ENCODE measurements around the gene SCFD2. TPM values are rescaled to one million over a fixed set of nuclear protein-coding genes. Genes with fewer than 3 reads are reported as not detected.

The SCFD2 gene
- total RNA-seq, 4 donors from 2014 or later: 8.9 to 16.0 (median 14.8) TPM

GRCh38 chr4:53128231-53128630, 237.6 kb downstream of the SCFD2 start:
- no peaks in the 10 kb centered on the region for H3K9me3 ChIP-seq
- intact Hi-C loops (cut with DNase I; ENCODE audit: low total_unique reads) (loop anchor here (5.0 kb wide), 1 partner anchor 111 kb away; no protein-coding TSS in a partner anchor), in situ Hi-C loops (cut with MboI; ENCODE audit: low sequenced_read_pairs in 4 of 4) (no loop called here)
- TF ChIP-seq, protein P1, sequence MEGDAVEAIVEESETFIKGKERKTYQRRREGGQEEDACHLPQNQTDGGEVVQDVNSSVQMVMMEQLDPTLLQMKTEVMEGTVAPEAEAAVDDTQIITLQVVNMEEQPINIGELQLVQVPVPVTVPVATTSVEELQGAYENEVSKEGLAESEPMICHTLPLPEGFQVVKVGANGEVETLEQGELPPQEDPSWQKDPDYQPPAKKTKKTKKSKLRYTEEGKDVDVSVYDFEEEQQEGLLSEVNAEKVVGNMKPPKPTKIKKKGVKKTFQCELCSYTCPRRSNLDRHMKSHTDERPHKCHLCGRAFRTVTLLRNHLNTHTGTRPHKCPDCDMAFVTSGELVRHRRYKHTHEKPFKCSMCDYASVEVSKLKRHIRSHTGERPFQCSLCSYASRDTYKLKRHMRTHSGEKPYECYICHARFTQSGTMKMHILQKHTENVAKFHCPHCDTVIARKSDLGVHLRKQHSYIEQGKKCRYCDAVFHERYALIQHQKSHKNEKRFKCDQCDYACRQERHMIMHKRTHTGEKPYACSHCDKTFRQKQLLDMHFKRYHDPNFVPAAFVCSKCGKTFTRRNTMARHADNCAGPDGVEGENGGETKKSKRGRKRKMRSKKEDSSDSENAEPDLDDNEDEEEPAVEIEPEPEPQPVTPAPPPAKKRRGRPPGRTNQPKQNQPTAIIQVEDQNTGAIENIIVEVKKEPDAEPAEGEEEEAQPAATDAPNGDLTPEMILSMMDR (IDR thresholded peaks at IDR 0.05 in 4 of 5, conservative IDR thresholded peaks at IDR 0.05 in 1 of 5): no peak
- no peak for TF ChIP-seq POLR2A (IDR thresholded peaks at IDR 0.05)
- H3K4me1 ChIP-seq: peaks cover 25 to 38% of the 10 kb centered on the region in 2 donors
- DNase-seq (no peak), ATAC-seq (no peak)
- no peaks in the 10 kb centered on the region for H3K27me3 ChIP-seq
- H3K4me3 ChIP-seq: no peak overlapping the region
- no peaks in the 10 kb centered on the region for H3K36me3 ChIP-seq
- no peak overlapping the region for H3K27ac ChIP-seq

DNA sequence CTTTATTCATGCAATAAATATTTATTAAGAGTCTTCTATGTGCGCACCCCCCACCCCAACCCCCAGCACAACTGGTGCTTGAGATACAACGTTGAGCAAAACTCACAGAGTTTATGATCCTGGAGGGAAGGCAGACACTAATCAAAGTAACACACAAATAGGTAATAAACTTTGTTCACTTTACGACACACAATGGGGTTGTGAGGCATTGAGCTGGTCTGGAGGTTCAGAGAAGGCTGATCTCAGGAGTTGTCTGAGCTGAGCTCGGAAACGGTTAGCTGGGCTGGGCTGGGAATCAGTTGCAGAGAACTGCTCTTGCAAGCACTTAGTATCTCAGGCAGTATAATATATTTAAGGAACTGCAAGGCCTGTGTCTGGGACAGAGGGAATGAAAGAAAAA, 238.5 kb downstream of the SCFD2 start:
- DNase-seq (no peak), ATAC-seq (no peak)
- peaks cover 25 to 38% of the 10 kb centered on the region in 2 donors for H3K4me1 ChIP-seq
- TF ChIP-seq, protein P1 (IDR thresholded peaks at IDR 0.05 in 4 of 5, conservative IDR thresholded peaks at IDR 0.05 in 1 of 5): no peak
- TF ChIP-seq POLR2A (IDR thresholded peaks at IDR 0.05): no peak
- H3K27me3 ChIP-seq: no peaks in the 10 kb centered on the region
- H3K36me3 ChIP-seq: no peaks in the 10 kb centered on the region
- in situ Hi-C loops (cut with MboI; ENCODE audit: low sequenced_read_pairs in 4 of 4): no loop called here
- intact Hi-C loops (cut with DNase I; ENCODE audit: low total_unique reads): loop anchor here (5.0 kb wide), 1 partner anchor 110 kb away; no protein-coding TSS in a partner anchor
- no peaks in the 10 kb centered on the region for H3K9me3 ChIP-seq
- no peak overlapping the region for H3K27ac ChIP-seq
- no peak overlapping the region for H3K4me3 ChIP-seq

DNA sequence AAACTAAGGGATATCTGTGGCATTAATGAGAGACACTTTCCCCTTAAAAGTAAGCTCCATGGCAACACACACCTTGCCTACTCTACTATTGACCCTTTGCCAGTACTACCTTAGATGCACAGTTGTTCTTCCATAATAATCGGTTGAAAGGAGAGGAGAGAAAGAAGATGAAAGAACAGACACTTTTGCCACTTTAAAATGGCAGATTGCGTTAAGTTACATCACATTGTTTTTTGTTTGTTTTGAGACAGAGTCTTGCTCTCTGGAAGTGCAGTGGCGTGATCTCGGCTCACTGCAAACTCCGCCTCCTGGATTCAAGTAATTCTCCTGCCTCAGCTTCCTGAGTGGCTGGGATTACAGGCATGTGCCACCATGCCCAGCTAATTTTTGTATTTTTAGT, 239.8 kb downstream of the SCFD2 start:
- intact Hi-C loops (cut with DNase I; ENCODE audit: low total_unique reads): loop anchor here (5.0 kb wide), 1 partner anchor 109 kb away; no protein-coding TSS in a partner anchor
- no peak for TF ChIP-seq POLR2A (IDR thresholded peaks at IDR 0.05)
- TF ChIP-seq, protein P1 (IDR thresholded peaks at IDR 0.05 in 4 of 5, conservative IDR thresholded peaks at IDR 0.05 in 1 of 5): no peak
- DNase-seq (no peak), ATAC-seq (no peak)
- Histone ChIP-seq H3K4me1 (peaks cover 32 to 33% of the 10 kb centered on the region in 2 donors), H3K27me3 (no peaks in the 10 kb centered on the region), H3K4me3 (no peak overlapping the region), H3K9me3 (no peaks in the 10 kb centered on the region), H3K27ac (no peak overlapping the region), H3K36me3 (no peaks in the 10 kb centered on the region)
- in situ Hi-C loops (cut with MboI; ENCODE audit: low sequenced_read_pairs in 4 of 4): no loop called here

DNA sequence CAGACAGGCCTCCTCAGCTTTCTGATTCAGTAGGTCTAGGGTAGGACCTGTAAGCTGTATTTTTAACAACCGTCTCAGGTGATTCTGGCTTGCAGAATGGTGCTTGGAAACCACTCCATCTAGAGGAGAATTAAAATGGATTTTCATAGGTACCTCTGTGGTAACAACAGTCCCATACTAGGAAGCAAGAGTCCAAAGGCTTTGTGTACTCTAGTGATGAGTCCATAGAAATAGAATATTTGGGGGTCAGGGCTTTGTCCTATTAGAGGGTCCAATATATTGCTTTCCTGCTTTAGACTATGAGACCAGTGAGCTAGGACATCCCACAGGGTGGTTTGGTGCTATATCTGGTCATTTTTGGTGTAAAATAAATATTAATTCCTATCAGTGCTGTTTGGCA, 242.0 kb downstream of the SCFD2 start:
- ATAC-seq (no peak), DNase-seq (no peak)
- Histone ChIP-seq H3K36me3 (no peaks in the 10 kb centered on the region), H3K9me3 (no peaks in the 10 kb centered on the region), H3K4me1 (peaks cover 26 to 28% of the 10 kb centered on the region in 2 donors), H3K4me3 (no peak overlapping the region), H3K27ac (no peak overlapping the region), H3K27me3 (no peaks in the 10 kb centered on the region)
- TF ChIP-seq, protein P1 (IDR thresholded peaks at IDR 0.05 in 4 of 5, conservative IDR thresholded peaks at IDR 0.05 in 1 of 5): no peak
- TF ChIP-seq POLR2A (IDR thresholded peaks at IDR 0.05): no peak
- in situ Hi-C loops (cut with MboI; ENCODE audit: low sequenced_read_pairs in 4 of 4): no loop called here
- intact Hi-C loops (cut with DNase I; ENCODE audit: low total_unique reads): loop anchor here (1.0 kb wide), 1 partner anchor 19 kb away; no protein-coding TSS in a partner anchor

- TF ChIP-seq, protein P1 (IDR thresholded peaks at IDR 0.05 in 4 of 5, conservative IDR thresholded peaks at IDR 0.05 in 1 of 5): no peak
- no peak for TF ChIP-seq POLR2A (IDR thresholded peaks at IDR 0.05)
- Histone ChIP-seq H3K27me3 (no peaks in the 10 kb centered on the region), H3K4me3 (no peak overlapping the region), H3K9me3 (no peaks in the 10 kb centered on the region), H3K36me3 (no peaks in the 10 kb centered on the region), H3K27ac (no peak overlapping the region), H3K4me1 (peaks cover 19 to 22% of the 10 kb centered on the region in 2 donors)
- ATAC-seq (no peak), DNase-seq (no peak)
- intact Hi-C loops (cut with DNase I; ENCODE audit: low total_unique reads): no loop called here
- in situ Hi-C loops (cut with MboI; ENCODE audit: low sequenced_read_pairs in 4 of 4): no loop called here
Measured at GRCh38 chr4:53123171-53123570, 242.7 kb downstream of the SCFD2 start.
